Lower lobe of right lung (tissue), 2 donors: ENCODE data around the gene XRCC2. TPM values are rescaled to one million over a fixed set of nuclear protein-coding genes. Genes with fewer than 3 reads are reported as not detected.
"Not testable (repeated sequence)": the region's sequence is repeated elsewhere in the genome, so short reads cannot be mapped to it uniquely, and the experiment has no call there.

ENCODE experiments used
- ATAC-seq, 2 donors: fragments of 200-7000 bp; cut with Tn5 transposase; one replicate each; pipeline ENCODE4 v1.9.1; 2020 to 2022; ENCODE audit warnings: mild to moderate bottlenecking in 2 of 2, moderate library complexity in 2 of 2
- DNase-seq: peaks from one replicate; pipeline ENCODE4 v3.0.0-alpha.2; 2020
- H3K27ac ChIP-seq: fragments of 200-600 bp; one replicate; pipeline ENCODE4 v1.8.0; 2022
- H3K27me3 ChIP-seq: fragments of 200-600 bp; one replicate; pipeline ENCODE4 v1.8.0; 2022; ENCODE audit warnings: low read depth
- H3K36me3 ChIP-seq: fragments of 200-600 bp; one replicate; pipeline ENCODE4 v1.8.0; 2022; ENCODE audit warnings: mild to moderate bottlenecking
- H3K4me1 ChIP-seq: fragments of 200-600 bp; one replicate; pipeline ENCODE4 v1.8.0; 2022
- H3K4me3 ChIP-seq: fragments of 200-600 bp; one replicate; pipeline ENCODE4 v1.8.0; 2022; ENCODE audit warnings: mild to moderate bottlenecking
- H3K9me3 ChIP-seq: fragments of 200-600 bp; one replicate; pipeline ENCODE4 v1.8.0; 2022
- CTCF ChIP-seq: fragments of 200-600 bp; IDR thresholded peaks from one replicate; pipeline ENCODE4 v1.8.0; 2022; ENCODE audit warnings: antibody characterized with exemption, mild to moderate bottlenecking
- intact Hi-C: fragments of 100-400 bp; cut with DNase I; formaldehyde crosslinking; loops from one replicate; pipeline ENCODE4 v1.11.0; 2022
- total RNA-seq: library from RNA; stranded (reverse); fragmentation: NEBNext Ultra II Directional; extraction: Animal tissue kit (Norgen Biotek cat#: 25700); gene quantifications from one replicate; pipeline ENCODE4 v1.2.1, GENCODE V29; 2021
- donor health status: DM: no; HTN: yes; CAD: no; lungs with severe emphysema.

The XRCC2 gene
- total RNA-seq, 1 donor from 2014 or later = 0.86 TPM

- intact Hi-C loops = no loop called here
- Histone ChIP-seq H3K9me3 (no peaks in the 10 kb centered on the region), H3K4me1 (no peaks in the 10 kb centered on the region), H3K36me3 (no peaks in the 10 kb centered on the region), H3K4me3 (no peak overlapping the region), H3K27ac (no peak overlapping the region), H3K27me3 (no peaks in the 10 kb centered on the region)
- no peak for TF ChIP-seq CTCF
- ATAC-seq (no peak), DNase-seq (no peak)
Measured at GRCh38 chr7:152637161-152637560, 38.8 kb downstream of the XRCC2 start.

GRCh38 chr7:152636441-152636840 is 39.5 kb downstream of the XRCC2 start:
- no peaks in the 10 kb centered on the region for H3K36me3 ChIP-seq
- no peaks in the 10 kb centered on the region for H3K9me3 ChIP-seq
- ATAC-seq (no peak), DNase-seq (no peak)
- no peak overlapping the region for H3K27ac ChIP-seq
- intact Hi-C loops = no loop called here
- H3K4me1 ChIP-seq = no peaks in the 10 kb centered on the region
- TF ChIP-seq CTCF = no peak
- no peaks in the 10 kb centered on the region for H3K27me3 ChIP-seq
- no peak overlapping the region for H3K4me3 ChIP-seq

GRCh38 chr7:152633504-152633903 is 42.4 kb downstream of the XRCC2 start:
- Histone ChIP-seq H3K27me3 (no peaks in the 10 kb centered on the region), H3K27ac (no peak overlapping the region), H3K9me3 (no peaks in the 10 kb centered on the region), H3K4me3 (no peak overlapping the region), H3K4me1 (no peaks in the 10 kb centered on the region), H3K36me3 (no peaks in the 10 kb centered on the region)
- TF ChIP-seq CTCF = no peak
- intact Hi-C loops = no loop called here
- ATAC-seq (peak in 1 of 2 donors; percentile 46), DNase-seq (no peak)

GRCh38 chr7:152633072-152633471 is 42.9 kb downstream of the XRCC2 start:
- Histone ChIP-seq H3K9me3 (no peaks in the 10 kb centered on the region), H3K27ac (no peak overlapping the region), H3K36me3 (no peaks in the 10 kb centered on the region), H3K27me3 (no peaks in the 10 kb centered on the region), H3K4me1 (no peaks in the 10 kb centered on the region), H3K4me3 (no peak overlapping the region)
- no peak for TF ChIP-seq CTCF
- intact Hi-C loops = no loop called here
- no peak for DNase-seq
- no peak for ATAC-seq

- H3K27ac ChIP-seq, intact Hi-C loops: not testable (repeated sequence)
Measured at GRCh38 chr7:152628772-152629171, 47.2 kb downstream of the XRCC2 start.

GRCh38 chr7:152624228-152624627 is 51.7 kb downstream of the XRCC2 start:
- Histone ChIP-seq H3K4me1 (no peaks in the 10 kb centered on the region), H3K9me3 (no peaks in the 10 kb centered on the region), H3K36me3 (no peaks in the 10 kb centered on the region), H3K27me3 (no peaks in the 10 kb centered on the region), H3K27ac (no peak overlapping the region), H3K4me3 (no peak overlapping the region)
- no peak for ATAC-seq
- intact Hi-C loops = no loop called here
- no peak for TF ChIP-seq CTCF
- no peak for DNase-seq

More at GRCh38 chr7:152628772-152629171, 47.2 kb downstream of the XRCC2 start:
- not testable (repeated sequence) for H3K27me3 ChIP-seq, ATAC-seq, H3K4me3 ChIP-seq, H3K4me1 ChIP-seq, H3K36me3 ChIP-seq, DNase-seq, H3K9me3 ChIP-seq
